ENCODE data around the gene ARMC7. TPM values are rescaled to one million over a fixed set of nuclear protein-coding genes. Genes with fewer than 3 reads are reported as not detected.
A peak's percentile ranks its signal among the peaks of the same experiment; 100 is the strongest.

ARMC7 gene
- total RNA-seq, 1 experiment from 2014 or later, result 43.2 TPM

DNA sequence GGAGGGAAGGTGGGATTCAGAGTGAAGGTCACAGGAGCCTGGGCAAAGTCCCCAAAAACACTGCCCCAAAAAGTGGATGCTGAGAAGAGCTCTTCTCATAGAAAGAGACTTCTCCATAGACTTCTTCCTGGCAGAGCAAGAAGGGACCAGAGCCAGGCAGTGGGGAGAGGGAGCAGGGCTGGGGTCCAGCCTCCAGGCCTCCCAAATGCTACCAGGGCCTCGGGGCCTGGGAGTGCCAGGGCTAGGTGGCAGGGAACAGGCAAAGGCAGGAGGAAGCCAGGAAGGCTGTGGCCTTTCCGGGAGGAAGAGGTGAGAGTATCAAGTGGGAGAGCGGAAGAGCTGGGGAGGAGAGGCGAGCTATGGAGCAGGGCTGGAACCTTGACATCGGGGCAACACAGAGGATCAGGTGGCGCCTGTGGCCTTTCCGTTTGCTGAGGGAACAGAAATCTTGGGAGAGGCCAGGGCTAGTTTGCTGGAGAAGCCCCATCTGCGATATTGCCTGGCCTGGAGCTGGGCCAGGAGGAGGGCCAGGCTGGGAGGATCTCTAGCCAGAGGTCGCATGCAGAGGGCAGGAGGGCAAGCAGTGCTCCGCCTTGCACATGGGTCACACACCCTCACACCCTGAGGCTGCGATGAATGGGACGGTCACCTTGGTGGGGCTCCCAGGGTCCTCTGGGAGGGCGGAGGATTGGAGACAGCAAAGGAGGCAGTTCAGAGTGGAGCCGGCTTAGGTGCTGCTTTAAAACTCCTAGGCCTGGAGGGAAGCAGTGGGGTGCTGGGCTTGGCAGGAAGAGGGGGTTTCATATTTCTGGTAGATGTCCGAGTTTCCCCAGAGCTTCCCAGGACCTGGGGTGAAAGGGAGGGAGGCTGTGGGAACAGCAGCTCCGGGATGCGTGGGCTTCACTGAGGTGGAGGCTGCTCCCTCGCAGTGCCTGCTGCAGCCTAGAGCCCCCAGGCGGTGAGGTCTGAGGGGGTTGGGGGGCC is 18.6 kb upstream of the ARMC7 start:
- no peak overlapping the region for H2AFZ ChIP-seq (ENCODE audit: low read depth, low read length, poor library complexity, severe bottlenecking)
- TF ChIP-seq POLR2A (IDR thresholded peaks at IDR 0.05; ENCODE audit: borderline replicate concordance, extremely low read depth, insufficient read depth, insufficient read length) (no peak), SIN3A (IDR thresholded peaks at IDR 0.05; ENCODE audit: low read depth) (no peak), POLR2AphosphoS5 (IDR thresholded peaks at IDR 0.05; ENCODE audit: low read depth, low read length) (0 out of 2 replicates have a peak, but pooled peaks have one; percentile 14), ZNF274 (IDR thresholded peaks at IDR 0.05; ENCODE audit: low read depth, low read length) (no peak), CEBPB (IDR thresholded peaks at IDR 0.05; ENCODE audit: low read depth) (no peak), EZH2 (IDR thresholded peaks at IDR 0.05) (no peak), EZH2phosphoT487 (IDR thresholded peaks at IDR 0.05; ENCODE audit: borderline replicate concordance) (no peak)
- H3K79me2 ChIP-seq (ENCODE audit: insufficient read depth, low read length), result peaks cover 63% of the 10 kb centered on the region
- no peaks in the 10 kb centered on the region for H4K20me1 ChIP-seq (ENCODE audit: insufficient read depth)
- ChIA-PET POLR2A (interaction anchor here (0.7 to 1.9 kb wide), 3 partner anchors 12 to 56 kb away, joined by 3 to 8 read pairs (median 6); no protein-coding TSS in a partner anchor), CTCF (interaction anchor here (1.4 kb wide), 1 partner anchor 129 kb away, joined by 3 read pairs; no protein-coding TSS in a partner anchor), RAD21 (ENCODE audit: low non-redundant PET in 1 of 2, low total read pairs in 2 of 2, uncharacterized antibody in 2 of 2, unreplicated experiment in 2 of 2) (no interaction called here)
- peak overlapping the region; percentile 64 for H3K27ac ChIP-seq (ENCODE audit: low read depth, low read length)
- no peaks in the 10 kb centered on the region for H3K27me3 ChIP-seq (ENCODE audit: insufficient read depth, low read length)
- BruUV-seq (replicated peaks), result no TSS peak
- H3K9me3 ChIP-seq (ENCODE audit: control insufficient read depth in 1 of 2, insufficient read depth in 1 of 2, low read depth in 1 of 2, low read length in 2 of 2), result no peaks in the 10 kb centered on the region
- DNase-seq (ENCODE audit: low read depth, low spot score) (no peak), ATAC-seq (no peak)
- peak overlapping the region; percentile 97 for H3K9ac ChIP-seq (ENCODE audit: low read length)
- peaks cover 76 to 97% of the 10 kb centered on the region in 2 experiments for H3K4me1 ChIP-seq (ENCODE audit: control insufficient read depth in 1 of 2, insufficient read depth in 2 of 2, low read length in 2 of 2)
- H3K9me2 ChIP-seq (ENCODE audit: insufficient read depth), result no peaks in the 10 kb centered on the region
- intact Hi-C loops (cut with micrococcal nuclease), result no loop called here
- peaks cover 0 to 6% of the 10 kb centered on the region in 2 experiments; a peak in 1 of 4 replicates for H3K36me3 ChIP-seq (ENCODE audit: control insufficient read depth in 1 of 2, insufficient read depth in 2 of 2, low read length in 2 of 2)
- peak overlapping the region; percentile 92 for H3K4me2 ChIP-seq (ENCODE audit: low read length)
- H3K4me3 ChIP-seq (replicated peaks in 1 of 2; ENCODE audit: low read depth in 1 of 2, low read length in 2 of 2), result no peak overlapping the region; a peak in 1 of 4 replicates

DNA sequence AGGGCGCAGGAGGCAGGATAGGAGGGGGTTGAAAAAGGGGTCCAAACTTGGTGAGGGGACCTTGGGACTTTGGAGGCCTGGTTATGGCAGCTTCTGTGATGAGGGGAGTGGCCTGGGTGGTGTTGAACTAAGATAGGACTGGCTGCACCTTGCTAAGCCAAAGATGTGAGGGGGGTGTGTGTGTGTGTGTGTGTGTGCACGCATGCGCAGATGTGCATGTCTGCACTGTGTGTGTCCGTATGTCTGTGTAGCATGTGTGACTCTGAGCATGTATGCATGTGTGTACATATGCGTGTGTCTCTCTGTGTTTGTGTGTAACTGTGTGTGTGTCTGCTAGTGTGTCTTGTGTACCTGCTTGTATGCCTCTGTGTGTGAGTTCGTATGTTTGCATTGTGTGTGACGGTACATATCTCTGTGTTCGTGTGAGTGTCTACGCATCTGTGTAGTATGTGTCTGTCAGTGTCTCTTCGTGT is 17.9 kb upstream of the ARMC7 start:
- H3K9ac ChIP-seq (ENCODE audit: low read length), result peak overlapping the region; percentile 97
- H2AFZ ChIP-seq (ENCODE audit: low read depth, low read length, poor library complexity, severe bottlenecking), result no peak overlapping the region

More for the DNA sequence above, 17.9 kb upstream of the ARMC7 start:
- no peak for TF ChIP-seq CBX3 (IDR thresholded peaks at IDR 0.05; ENCODE audit: low read depth)
- no peak for TF ChIP-seq POLR2A (IDR thresholded peaks at IDR 0.05; ENCODE audit: borderline replicate concordance, extremely low read depth, insufficient read depth, insufficient read length)
- peak; percentile 13; the same call in 1 of the 2 replicates for TF ChIP-seq POLR2AphosphoS5 (IDR thresholded peaks at IDR 0.05; ENCODE audit: low read depth, low read length)
- TF ChIP-seq, protein P1, sequence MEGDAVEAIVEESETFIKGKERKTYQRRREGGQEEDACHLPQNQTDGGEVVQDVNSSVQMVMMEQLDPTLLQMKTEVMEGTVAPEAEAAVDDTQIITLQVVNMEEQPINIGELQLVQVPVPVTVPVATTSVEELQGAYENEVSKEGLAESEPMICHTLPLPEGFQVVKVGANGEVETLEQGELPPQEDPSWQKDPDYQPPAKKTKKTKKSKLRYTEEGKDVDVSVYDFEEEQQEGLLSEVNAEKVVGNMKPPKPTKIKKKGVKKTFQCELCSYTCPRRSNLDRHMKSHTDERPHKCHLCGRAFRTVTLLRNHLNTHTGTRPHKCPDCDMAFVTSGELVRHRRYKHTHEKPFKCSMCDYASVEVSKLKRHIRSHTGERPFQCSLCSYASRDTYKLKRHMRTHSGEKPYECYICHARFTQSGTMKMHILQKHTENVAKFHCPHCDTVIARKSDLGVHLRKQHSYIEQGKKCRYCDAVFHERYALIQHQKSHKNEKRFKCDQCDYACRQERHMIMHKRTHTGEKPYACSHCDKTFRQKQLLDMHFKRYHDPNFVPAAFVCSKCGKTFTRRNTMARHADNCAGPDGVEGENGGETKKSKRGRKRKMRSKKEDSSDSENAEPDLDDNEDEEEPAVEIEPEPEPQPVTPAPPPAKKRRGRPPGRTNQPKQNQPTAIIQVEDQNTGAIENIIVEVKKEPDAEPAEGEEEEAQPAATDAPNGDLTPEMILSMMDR (IDR thresholded peaks at IDR 0.05 in 2 of 3, conservative IDR thresholded peaks at IDR 0.05 in 1 of 3; ENCODE audit: borderline replicate concordance in 1 of 3, insufficient read depth in 1 of 3, low read depth in 2 of 3, low read length in 2 of 3), result no peak
- TF ChIP-seq, protein P2, sequence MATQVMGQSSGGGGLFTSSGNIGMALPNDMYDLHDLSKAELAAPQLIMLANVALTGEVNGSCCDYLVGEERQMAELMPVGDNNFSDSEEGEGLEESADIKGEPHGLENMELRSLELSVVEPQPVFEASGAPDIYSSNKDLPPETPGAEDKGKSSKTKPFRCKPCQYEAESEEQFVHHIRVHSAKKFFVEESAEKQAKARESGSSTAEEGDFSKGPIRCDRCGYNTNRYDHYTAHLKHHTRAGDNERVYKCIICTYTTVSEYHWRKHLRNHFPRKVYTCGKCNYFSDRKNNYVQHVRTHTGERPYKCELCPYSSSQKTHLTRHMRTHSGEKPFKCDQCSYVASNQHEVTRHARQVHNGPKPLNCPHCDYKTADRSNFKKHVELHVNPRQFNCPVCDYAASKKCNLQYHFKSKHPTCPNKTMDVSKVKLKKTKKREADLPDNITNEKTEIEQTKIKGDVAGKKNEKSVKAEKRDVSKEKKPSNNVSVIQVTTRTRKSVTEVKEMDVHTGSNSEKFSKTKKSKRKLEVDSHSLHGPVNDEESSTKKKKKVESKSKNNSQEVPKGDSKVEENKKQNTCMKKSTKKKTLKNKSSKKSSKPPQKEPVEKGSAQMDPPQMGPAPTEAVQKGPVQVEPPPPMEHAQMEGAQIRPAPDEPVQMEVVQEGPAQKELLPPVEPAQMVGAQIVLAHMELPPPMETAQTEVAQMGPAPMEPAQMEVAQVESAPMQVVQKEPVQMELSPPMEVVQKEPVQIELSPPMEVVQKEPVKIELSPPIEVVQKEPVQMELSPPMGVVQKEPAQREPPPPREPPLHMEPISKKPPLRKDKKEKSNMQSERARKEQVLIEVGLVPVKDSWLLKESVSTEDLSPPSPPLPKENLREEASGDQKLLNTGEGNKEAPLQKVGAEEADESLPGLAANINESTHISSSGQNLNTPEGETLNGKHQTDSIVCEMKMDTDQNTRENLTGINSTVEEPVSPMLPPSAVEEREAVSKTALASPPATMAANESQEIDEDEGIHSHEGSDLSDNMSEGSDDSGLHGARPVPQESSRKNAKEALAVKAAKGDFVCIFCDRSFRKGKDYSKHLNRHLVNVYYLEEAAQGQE (IDR thresholded peaks at IDR 0.05; ENCODE audit: low read depth), result no peak
- no peak overlapping the region for H3K4me3 ChIP-seq (replicated peaks in 1 of 2; ENCODE audit: low read depth in 1 of 2, low read length in 2 of 2)
- intact Hi-C loops (cut with micrococcal nuclease), result no loop called here
- H3K36me3 ChIP-seq (ENCODE audit: control insufficient read depth in 1 of 2, insufficient read depth in 2 of 2, low read length in 2 of 2), result peaks cover 0 to 6% of the 10 kb centered on the region in 2 experiments; a peak in 1 of 4 replicates
- ChIA-PET POLR2A (interaction anchor here (0.9 to 1.9 kb wide), 5 partner anchors 13 to 107 kb away, joined by 3 to 8 read pairs (median 6); no protein-coding TSS in a partner anchor), CTCF (no interaction called here), RAD21 (ENCODE audit: low non-redundant PET in 1 of 2, low total read pairs in 2 of 2, uncharacterized antibody in 2 of 2, unreplicated experiment in 2 of 2) (no interaction called here)
- ATAC-seq (no peak), DNase-seq (ENCODE audit: low read depth, low spot score) (no peak)
- peak overlapping the region; percentile 92 for H3K4me2 ChIP-seq (ENCODE audit: low read length)
- H3K27ac ChIP-seq (ENCODE audit: low read depth, low read length), result peak overlapping the region; percentile 64; the same call in 1 of the 2 replicates
- no peaks in the 10 kb centered on the region for H3K9me3 ChIP-seq (ENCODE audit: control insufficient read depth in 1 of 2, insufficient read depth in 1 of 2, low read depth in 1 of 2, low read length in 2 of 2)
- BruUV-seq (replicated peaks), result no TSS peak
- H4K20me1 ChIP-seq (ENCODE audit: insufficient read depth), result no peaks in the 10 kb centered on the region
- H3K4me1 ChIP-seq (ENCODE audit: control insufficient read depth in 1 of 2, insufficient read depth in 2 of 2, low read length in 2 of 2), result peaks cover 77 to 97% of the 10 kb centered on the region in 2 experiments
- H3K9me2 ChIP-seq (ENCODE audit: insufficient read depth), result no peaks in the 10 kb centered on the region
- no peaks in the 10 kb centered on the region for H3K27me3 ChIP-seq (ENCODE audit: insufficient read depth, low read length)
- H3K79me2 ChIP-seq (ENCODE audit: insufficient read depth, low read length), result peaks cover 63% of the 10 kb centered on the region

All from HCT116 (cell line).